GM20000 (cell line): ENCODE measurements around the gene CEP68.
"Not testable (repeated sequence)": the region's sequence is repeated elsewhere in the genome, so short reads cannot be mapped to it uniquely, and the experiment has no call there.

Experiments
- DNase-seq: peaks from one replicate; pipeline ENCODE4 v3.0.0; 2012; ENCODE audit warnings: low spot score
- CTCF ChIP-seq: IDR thresholded peaks from 2 replicates; pipeline ENCODE4 v1.5.1; 2012; ENCODE audit warnings: mild to moderate bottlenecking, control low read depth; ENCODE audit errors: extremely low read depth, missing control alignments

The CEP68 gene

GRCh38 chr2:65113816-65114215 lies 57.6 kb downstream of the CEP68 start:
- TF ChIP-seq CTCF: no peak
- DNase-seq: no peak

GRCh38 chr2:65114921-65115320 lies 58.7 kb downstream of the CEP68 start:
- DNase-seq: no peak
- TF ChIP-seq CTCF: no peak

GRCh38 chr2:65116645-65117044 lies 60.4 kb downstream of the CEP68 start:
- no peak for DNase-seq
- TF ChIP-seq CTCF: no peak

GRCh38 chr2:65120990-65121693 lies 64.9 kb downstream of the CEP68 start:
- TF ChIP-seq CTCF: no peak

DNA sequence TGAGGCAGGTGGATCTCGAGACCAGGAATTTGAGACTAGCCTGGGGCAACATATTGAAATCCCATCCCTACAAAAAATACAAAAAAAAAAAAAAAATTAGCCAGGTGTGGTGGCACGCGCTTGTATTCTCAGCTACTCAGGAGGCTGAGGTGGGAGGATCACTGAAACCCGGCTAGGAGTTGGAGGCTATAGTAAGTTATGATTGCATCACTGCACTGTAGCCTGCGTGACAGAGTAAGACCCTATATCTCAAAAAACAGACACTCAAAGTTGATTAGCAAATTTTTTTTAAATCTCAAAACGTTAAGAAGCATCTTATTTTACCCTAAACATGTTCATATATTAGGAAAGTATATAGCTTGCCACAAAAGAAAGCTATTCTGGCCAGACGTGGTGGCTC lies 66.1 kb downstream of the CEP68 start:
- no peak for TF ChIP-seq CTCF
- DNase-seq: no peak

More at GRCh38 chr2:65120990-65121693, 64.9 kb downstream of the CEP68 start:
- no peak for DNase-seq

DNA sequence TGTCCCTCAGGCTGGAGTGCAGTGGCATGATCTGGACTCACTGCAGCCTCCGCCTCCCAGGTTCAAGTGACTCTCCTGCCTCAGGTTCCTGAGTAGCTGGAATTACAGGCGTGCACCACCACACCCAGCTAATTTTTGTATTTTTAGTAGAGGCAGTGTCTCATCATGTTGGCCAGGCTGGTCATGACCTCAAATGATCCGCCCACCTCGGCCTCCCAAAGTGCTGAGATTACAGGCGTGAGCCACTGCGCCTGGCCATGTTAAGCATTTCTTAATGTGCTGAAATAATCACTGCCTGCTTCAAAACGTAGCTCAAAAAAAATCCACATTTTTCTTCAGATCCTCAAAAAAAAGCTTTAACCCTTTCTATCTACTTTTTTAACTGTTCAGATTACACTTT lies 69.2 kb downstream of the CEP68 start:
- not testable (repeated sequence) for DNase-seq

GRCh38 chr2:65128297-65129190 lies 72.3 kb downstream of the CEP68 start:
- no peak for TF ChIP-seq CTCF
- no peak for DNase-seq
